Lower leg skin (tissue), 4 donors: ENCODE measurements around the gene CTNNA2. TPM values are rescaled to one million over a fixed set of nuclear protein-coding genes. Genes with fewer than 3 reads are reported as not detected.

ENCODE experiments used
- DNase-seq, 2 donors: peaks; one replicate each; pipeline ENCODE4 v3.0.0-alpha.2; 2019; ENCODE audit warnings: low spot score in 2 of 2
- H3K4me3 ChIP-seq: fragments of 200-600 bp; sonication (generic); 2 replicates; pipeline ENCODE4 v1.5.1; 2017; ENCODE audit warnings: mild to moderate bottlenecking, low read depth; ENCODE audit not compliant: poor library complexity, severe bottlenecking
- CTCF ChIP-seq, 3 donors: fragments of 450-650 bp; IDR thresholded peaks; one replicate each; pipeline ENCODE4 v1.5.1; 2016; ENCODE audit warnings: antibody characterized with exemption in 3 of 3, mild to moderate bottlenecking in 3 of 3, moderate library complexity in 2 of 3
- POLR2A ChIP-seq, 2 donors: fragments of 450-650 bp; IDR thresholded peaks; one replicate each; pipeline ENCODE4 v1.6.1; 2016 to 2017; ENCODE audit warnings: antibody characterized with exemption in 2 of 2, mild to moderate bottlenecking in 1 of 2, moderate library complexity in 1 of 2
- WGBS, 2 donors: methylation state at CpG; one replicate each; pipeline ENCODE4 v1.1.5; 2018; 5-methylcytosine and 5-hydroxymethylcytosine counted together
- intact Hi-C: fragments of 100-400 bp; cut with DNase I; formaldehyde crosslinking; loops from one replicate; pipeline ENCODE4 v1.15.0; 2023; ENCODE audit warnings: low total_unique reads
- total RNA-seq, 4 donors: library from RNA; depleted of rRNA; stranded (reverse); fragments of >200 nt; gene quantifications; one replicate each; pipeline ENCODE4 v1.1.0, GENCODE V29; 2016

Gene CTNNA2
- total RNA-seq, 4 donors from 2014 or later, result not detected

GRCh38 chr2:80105015-80105640 lies 592.3 kb downstream of the CTNNA2 start:
- intact Hi-C loops, result no loop called here
- DNase-seq, result no peak
- H3K4me3 ChIP-seq, result no peak overlapping the region
- no peak for TF ChIP-seq POLR2A (IDR thresholded peaks at IDR 0.05)
- no peak for TF ChIP-seq CTCF (IDR thresholded peaks at IDR 0.05)
- 52 to 56% methylated on average over 7 of the region's 7 CpGs for WGBS, 2 donors

- no peak for DNase-seq
- intact Hi-C loops, result no loop called here
- H3K4me3 ChIP-seq, result no peak overlapping the region
- TF ChIP-seq CTCF (IDR thresholded peaks at IDR 0.05) (no peak), POLR2A (IDR thresholded peaks at IDR 0.05) (no peak)
Measured at GRCh38 chr2:80111185-80111584, 598.3 kb downstream of the CTNNA2 start.

- intact Hi-C loops, result no loop called here
- no peak for DNase-seq
- WGBS, 2 donors, result 73 to 91% methylated on average over 3 of the region's 3 CpGs
- no peak overlapping the region for H3K4me3 ChIP-seq
- TF ChIP-seq CTCF (IDR thresholded peaks at IDR 0.05), result no peak
- no peak for TF ChIP-seq POLR2A (IDR thresholded peaks at IDR 0.05)
Measured at GRCh38 chr2:80112790-80113189, 599.9 kb downstream of the CTNNA2 start.

- intact Hi-C loops, result no loop called here
- 67% methylated on average over 3 of the region's 3 CpGs for WGBS, 2 donors
- DNase-seq, result no peak
- H3K4me3 ChIP-seq, result no peak overlapping the region
- TF ChIP-seq POLR2A (IDR thresholded peaks at IDR 0.05) (no peak), CTCF (IDR thresholded peaks at IDR 0.05) (no peak)
Measured at GRCh38 chr2:80113399-80113798, 600.5 kb downstream of the CTNNA2 start.

- intact Hi-C loops, result no loop called here
- TF ChIP-seq POLR2A (IDR thresholded peaks at IDR 0.05), result no peak
- no peak for TF ChIP-seq CTCF (IDR thresholded peaks at IDR 0.05)
- no peak overlapping the region for H3K4me3 ChIP-seq
- DNase-seq, result no peak
- WGBS, 2 donors, result 57 to 64% methylated on average over 4 of the region's 4 CpGs
Measured at GRCh38 chr2:80114812-80115211, 602.0 kb downstream of the CTNNA2 start.

- H3K4me3 ChIP-seq, result no peak overlapping the region
- TF ChIP-seq POLR2A (IDR thresholded peaks at IDR 0.05), result no peak
- TF ChIP-seq CTCF (IDR thresholded peaks at IDR 0.05), result no peak
- DNase-seq, result no peak
- intact Hi-C loops, result no loop called here
Measured at GRCh38 chr2:80117401-80117800, 604.5 kb downstream of the CTNNA2 start.
